ENCODE measurements around the gene FIBP. TPM values are rescaled to one million over a fixed set of nuclear protein-coding genes. Genes with fewer than 3 reads are reported as not detected.
"Not testable (repeated sequence)": the region's sequence is repeated elsewhere in the genome, so short reads cannot be mapped to it uniquely, and the experiment has no call there.

Gene FIBP
- total RNA-seq, 2 experiments from 2014 or later, result 19.1 to 19.9 TPM

GRCh38 chr11:65850217-65851082 lies 37.8 kb downstream of the FIBP start:
- intact Hi-C loops (cut with DNase I, micrococcal nuclease), result loop anchor here in 1 of 2 experiments (10.0 kb wide), 1 partner anchor 434 kb away; the partner anchor contains the start of gene YIF1A
- DNase-seq (peak in 1 of 14 experiments; percentile 26), ATAC-seq (ENCODE audit: poor library complexity) (no peak)
- Mint-ChIP-seq H3K9me3 (no peaks in the 10 kb centered on the region), H3K27me3 (no peaks in the 10 kb centered on the region), H3K4me1 (ENCODE audit: low read depth) (peaks cover 11% of the 10 kb centered on the region), H3K27ac (no peak overlapping the region), H3K36me3 (ENCODE audit: low read depth) (peaks cover 41% of the 10 kb centered on the region), H3K4me3 (no peak overlapping the region)
- peaks cover 25% of the 10 kb centered on the region for H3K4me1 ChIP-seq (ENCODE audit: insufficient read depth, low read length)
- ChIA-PET POLR2A (interaction anchor here (1.0 to 2.0 kb wide), 6 partner anchors 8 to 40 kb away, joined by 3 to 9 read pairs (median 4); partner anchors contain the start of genes CFL1, FIBP, MUS81 and SNX32), CTCF (interaction anchor here (1.1 kb wide), 1 partner anchor 37 kb away, joined by 3 read pairs; no protein-coding TSS in a partner anchor)
- TF ChIP-seq CTCF (IDR thresholded peaks at IDR 0.05), result no peak
- H3K9me3 ChIP-seq (ENCODE audit: control insufficient read depth in 1 of 2, insufficient read depth in 1 of 2, low read length in 2 of 2), result peaks cover 7 to 23% of the 10 kb centered on the region in 2 experiments
- H3K36me3 ChIP-seq (ENCODE audit: insufficient read depth, low read length), result peaks cover 47% of the 10 kb centered on the region
- H3K27ac ChIP-seq (ENCODE audit: low read depth in 1 of 2, low read length in 2 of 2), result no peak overlapping the region
- no peak overlapping the region for H3K4me3 ChIP-seq (ENCODE audit: low read length)
- H3K27me3 ChIP-seq (ENCODE audit: control insufficient read depth in 1 of 2, insufficient read depth in 2 of 2, low read length in 2 of 2), result no peaks in the 10 kb centered on the region

- intact Hi-C loops (cut with DNase I, micrococcal nuclease), result loop anchor here in 1 of 2 experiments (10.0 kb wide), 1 partner anchor 435 kb away; the partner anchor contains the start of gene YIF1A
- no peak for TF ChIP-seq CTCF (IDR thresholded peaks at IDR 0.05)
- H3K9me3 ChIP-seq (ENCODE audit: control insufficient read depth in 1 of 2, insufficient read depth in 1 of 2, low read length in 2 of 2), result peaks cover 7 to 23% of the 10 kb centered on the region in 2 experiments
- no peak overlapping the region for H3K4me3 ChIP-seq (ENCODE audit: low read length)
- no peak overlapping the region for H3K27ac ChIP-seq (ENCODE audit: low read depth in 1 of 2, low read length in 2 of 2)
- Mint-ChIP-seq H3K27ac (no peak overlapping the region), H3K4me1 (ENCODE audit: low read depth) (peaks cover 7% of the 10 kb centered on the region), H3K9me3 (no peaks in the 10 kb centered on the region), H3K36me3 (ENCODE audit: low read depth) (peaks cover 35% of the 10 kb centered on the region), H3K4me3 (no peak overlapping the region), H3K27me3 (no peaks in the 10 kb centered on the region)
- H3K4me1 ChIP-seq (ENCODE audit: insufficient read depth, low read length), result peaks cover 18% of the 10 kb centered on the region
- DNase-seq (peak in 1 of 14 experiments; percentile 28), ATAC-seq (ENCODE audit: poor library complexity) (no peak)
- ChIA-PET CTCF (no interaction called here), POLR2A (interaction anchor here (1.0 to 2.0 kb wide), 5 partner anchors 8 to 41 kb away, joined by 3 to 9 read pairs (median 3); partner anchors contain the start of genes CFL1, MUS81 and SNX32)
- no peaks in the 10 kb centered on the region for H3K27me3 ChIP-seq (ENCODE audit: control insufficient read depth in 1 of 2, insufficient read depth in 2 of 2, low read length in 2 of 2)
- H3K36me3 ChIP-seq (ENCODE audit: insufficient read depth, low read length), result peaks cover 40% of the 10 kb centered on the region
These were observed 38.5 kb downstream of the FIBP start for GRCh38 chr11:65849771-65850216.

- Mint-ChIP-seq H3K9me3 (no peaks in the 10 kb centered on the region), H3K36me3 (ENCODE audit: low read depth) (peaks cover 31% of the 10 kb centered on the region), H3K4me1 (ENCODE audit: low read depth) (peaks cover 2% of the 10 kb centered on the region), H3K27me3 (no peaks in the 10 kb centered on the region), H3K27ac (no peak overlapping the region), H3K4me3 (no peak overlapping the region)
- intact Hi-C loops (cut with DNase I, micrococcal nuclease), result no loop called here
- Histone ChIP-seq H3K27me3 (ENCODE audit: control insufficient read depth in 1 of 2, insufficient read depth in 2 of 2, low read length in 2 of 2) (no peaks in the 10 kb centered on the region), H3K36me3 (ENCODE audit: insufficient read depth, low read length) (peaks cover 36% of the 10 kb centered on the region), H3K9me3 (ENCODE audit: control insufficient read depth in 1 of 2, insufficient read depth in 1 of 2, low read length in 2 of 2) (peaks cover 7 to 23% of the 10 kb centered on the region in 2 experiments), H3K4me3 (ENCODE audit: low read length) (no peak overlapping the region), H3K27ac (ENCODE audit: low read depth in 1 of 2, low read length in 2 of 2) (no peak overlapping the region), H3K4me1 (ENCODE audit: insufficient read depth, low read length) (peaks cover 14% of the 10 kb centered on the region)
- ATAC-seq (ENCODE audit: poor library complexity) (no peak), DNase-seq (peak in 1 of 14 experiments; percentile 23)
- CTCF ChIA-PET, result no interaction called here
- POLR2A ChIA-PET, result interaction anchor here (0.5 to 2.0 kb wide), 5 partner anchors 9 to 49 kb away, joined by 3 to 9 read pairs (median 3); partner anchors contain the start of genes CFL1, MUS81 and SNX32
- TF ChIP-seq CTCF (IDR thresholded peaks at IDR 0.05), result no peak
These were observed 38.9 kb downstream of the FIBP start for GRCh38 chr11:65849366-65849765.

GRCh38 chr11:65848693-65849092 lies 39.6 kb downstream of the FIBP start:
- DNase-seq; H3K4me3 ChIP-seq (ENCODE audit: low read length); H3K9me3 Mint-ChIP-seq; CTCF ChIA-PET; H3K4me3 Mint-ChIP-seq; H3K4me1 ChIP-seq (ENCODE audit: insufficient read depth, low read length); ATAC-seq (ENCODE audit: poor library complexity); intact Hi-C loops (cut with DNase I, micrococcal nuclease); H3K4me1 Mint-ChIP-seq (ENCODE audit: low read depth); H3K27me3 ChIP-seq (ENCODE audit: control insufficient read depth in 1 of 2, insufficient read depth in 2 of 2, low read length in 2 of 2); H3K27ac Mint-ChIP-seq; H3K27ac ChIP-seq (ENCODE audit: low read depth in 1 of 2, low read length in 2 of 2); H3K27me3 Mint-ChIP-seq: not testable (repeated sequence)
- Histone ChIP-seq H3K9me3 (ENCODE audit: control insufficient read depth in 1 of 2, insufficient read depth in 1 of 2, low read length in 2 of 2) (peaks cover 7 to 23% of the 10 kb centered on the region in 2 experiments), H3K36me3 (ENCODE audit: insufficient read depth, low read length) (peaks cover 29% of the 10 kb centered on the region)
- peaks cover 24% of the 10 kb centered on the region for H3K36me3 Mint-ChIP-seq (ENCODE audit: low read depth)
- POLR2A ChIA-PET, result interaction anchor here (0.5 to 1.3 kb wide), 3 partner anchors 10 to 50 kb away, joined by 3 read pairs; no protein-coding TSS in a partner anchor
